NB4 (cell line): Measurements from ENCODE around the gene PRKG1.

Source experiments
- CTCF ChIP-seq: IDR thresholded peaks from one replicate; pipeline ENCODE4 v1.5.1; 2012; ENCODE audit warnings: low read depth, low read length
- MYC ChIP-seq: IDR thresholded peaks from 2 replicates; pipeline ENCODE4 v1.6.1; 2011; ENCODE audit warnings: low read depth, low read length
- POLR2A ChIP-seq: IDR thresholded peaks from 2 replicates; pipeline ENCODE4 v1.6.1; 2011; ENCODE audit warnings: mild to moderate bottlenecking; ENCODE audit not compliant: insufficient read length; ENCODE audit errors: extremely low read depth
- TF ChIP-seq, protein P1 (sequence below): IDR thresholded peaks from 2 replicates; pipeline ENCODE4 v1.6.1; 2011; ENCODE audit warnings: low read depth, low read length

DNA sequence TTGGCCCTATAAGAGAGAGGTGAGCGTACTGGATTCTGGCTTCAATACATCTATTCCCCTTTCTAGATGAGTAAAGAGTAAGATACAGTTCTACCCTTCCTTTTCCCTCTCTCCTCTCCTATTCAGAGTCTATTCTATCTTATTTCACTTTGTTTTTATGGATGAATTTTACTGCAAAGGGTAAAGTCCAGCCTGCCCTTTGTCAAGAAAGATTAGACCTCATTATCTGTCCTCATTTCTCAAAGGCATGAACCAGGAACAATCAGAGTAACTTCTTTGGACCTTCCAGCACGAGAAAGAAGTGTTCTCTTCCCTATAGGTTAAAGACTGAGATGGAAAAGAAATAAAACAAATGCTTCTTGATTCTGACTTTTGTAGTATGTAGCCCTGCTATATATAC lies 239.0 kb downstream of the PRKG1 start:
- TF ChIP-seq CTCF (no peak), POLR2A (no peak), MYC (no peak)
- TF ChIP-seq, protein P1, sequence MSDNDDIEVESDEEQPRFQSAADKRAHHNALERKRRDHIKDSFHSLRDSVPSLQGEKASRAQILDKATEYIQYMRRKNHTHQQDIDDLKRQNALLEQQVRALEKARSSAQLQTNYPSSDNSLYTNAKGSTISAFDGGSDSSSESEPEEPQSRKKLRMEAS, result no peak
